T-helper 2 cell treated with Interferon-gamma antibody and Interleukin-4, amounts not matched to agents 100 ng/mL and 5 ng/mL, for 36 hours (primary cell): Measurements from ENCODE around the gene TRAF3IP1. TPM values are rescaled to one million over a fixed set of nuclear protein-coding genes. Genes with fewer than 3 reads are reported as not detected.
"Not testable (repeated sequence)": the region's sequence is repeated elsewhere in the genome, so short reads cannot be mapped to it uniquely, and the experiment has no call there.

Experiments
- intact Hi-C: fragments of 100-400 bp; cut with micrococcal nuclease; formaldehyde crosslinking; loops from one replicate; pipeline ENCODE4 v1.15.1; 2023
- total RNA-seq: library from RNA; stranded (reverse); gene quantifications from 2 replicates; pipeline ENCODE4 v1.2.3, GENCODE V29; 2022

TRAF3IP1 gene
- total RNA-seq = 7.7 and 10.4 TPM in 2 replicates

- intact Hi-C loops = loop anchor here (1.0 kb wide), 2 partner anchors 32 to 106 kb away; partner anchors contain the start of genes ASB1 and PER2
Measured at GRCh38 chr2:238320246-238320647, at the start of gene TRAF3IP1. TSS of gene TRAF3IP1 (plus strand) at chr2:238320518. CDS start at chr2:238320663, 145 bp downstream.

GRCh38 chr2:238270606-238271005 lies 49.7 kb upstream of the TRAF3IP1 start:
- intact Hi-C loops = no loop called here

GRCh38 chr2:238271061-238271554 lies 49.2 kb upstream of the TRAF3IP1 start:
- intact Hi-C loops = no loop called here

- intact Hi-C loops = not testable (repeated sequence)
Measured at GRCh38 chr2:238271686-238272085, 48.6 kb upstream of the TRAF3IP1 start.

GRCh38 chr2:238272156-238272555 lies 48.2 kb upstream of the TRAF3IP1 start:
- intact Hi-C loops = no loop called here

- intact Hi-C loops = not testable (repeated sequence)
Measured at GRCh38 chr2:238273433-238273832, 46.9 kb upstream of the TRAF3IP1 start.

- intact Hi-C loops = no loop called here
Measured at GRCh38 chr2:238274152-238274865, 46.0 kb upstream of the TRAF3IP1 start.

GRCh38 chr2:238277695-238278094 lies 42.6 kb upstream of the TRAF3IP1 start:
- intact Hi-C loops = no loop called here

- intact Hi-C loops = no loop called here
Measured at GRCh38 chr2:238278626-238279323, 41.5 kb upstream of the TRAF3IP1 start.

GRCh38 chr2:238279324-238279682 lies 41.0 kb upstream of the TRAF3IP1 start:
- intact Hi-C loops = no loop called here

GRCh38 chr2:238280083-238280825 lies 40.1 kb upstream of the TRAF3IP1 start:
- intact Hi-C loops = no loop called here

- intact Hi-C loops = no loop called here
Measured at GRCh38 chr2:238281826-238282480, 38.4 kb upstream of the TRAF3IP1 start.

- intact Hi-C loops = no loop called here
Measured at GRCh38 chr2:238282861-238283738, 37.2 kb upstream of the TRAF3IP1 start.

GRCh38 chr2:238284802-238285515 lies 35.4 kb upstream of the TRAF3IP1 start:
- intact Hi-C loops = loop anchor here (5.0 kb wide), 2 partner anchors 43 to 1117 kb away; partner anchors contain the start of genes HDAC4 and HES6

- intact Hi-C loops = loop anchor here (5.0 kb wide), 2 partner anchors 43 to 1117 kb away; partner anchors contain the start of genes HDAC4 and HES6
Measured at GRCh38 chr2:238285653-238286082, 34.6 kb upstream of the TRAF3IP1 start.

GRCh38 chr2:238286095-238286494 lies 34.2 kb upstream of the TRAF3IP1 start:
- intact Hi-C loops = loop anchor here (5.0 kb wide), 2 partner anchors 44 to 1116 kb away; partner anchors contain the start of genes HDAC4 and HES6

- intact Hi-C loops = loop anchor here (5.0 kb wide), 2 partner anchors 44 to 1116 kb away; partner anchors contain the start of genes HDAC4 and HES6
Measured at GRCh38 chr2:238286551-238286950, 33.8 kb upstream of the TRAF3IP1 start.

GRCh38 chr2:238286987-238287736 lies 33.2 kb upstream of the TRAF3IP1 start:
- intact Hi-C loops = loop anchor here (5.0 kb wide), 2 partner anchors 45 to 1115 kb away; partner anchors contain the start of genes HDAC4 and HES6
